GM19452 (cell line): ENCODE measurements around the gene CCSER1.
"Not testable (repeated sequence)": the region's sequence is repeated elsewhere in the genome, so short reads cannot be mapped to it uniquely, and the experiment has no call there.

Source experiments
- ATAC-seq: cut with Tn5 transposase; IDR thresholded peaks from one replicate; pipeline ENCODE4 v1.9.1; 2021; ENCODE audit not compliant: unreplicated experiment

Gene CCSER1

GRCh38 chr4:91233164-91233563 is 1106.0 kb downstream of the CCSER1 start:
- ATAC-seq, result no peak

- ATAC-seq, result no peak
These were observed 1115.9 kb downstream of the CCSER1 start for GRCh38 chr4:91243132-91243531.

- no peak for ATAC-seq
These were observed 1128.8 kb downstream of the CCSER1 start for GRCh38 chr4:91256043-91256442.

- ATAC-seq, result no peak
These were observed 1129.6 kb downstream of the CCSER1 start for GRCh38 chr4:91256751-91257150.

GRCh38 chr4:91257721-91258120 is 1130.5 kb downstream of the CCSER1 start:
- ATAC-seq, result no peak

- no peak for ATAC-seq
These were observed 1131.1 kb downstream of the CCSER1 start for GRCh38 chr4:91258326-91258725.

- ATAC-seq, result no peak
These were observed 1140.3 kb downstream of the CCSER1 start for GRCh38 chr4:91267543-91267942.

- not testable (repeated sequence) for ATAC-seq
These were observed 1141.3 kb downstream of the CCSER1 start for GRCh38 chr4:91268481-91268880.

- ATAC-seq, result no peak
These were observed 1141.7 kb downstream of the CCSER1 start for GRCh38 chr4:91268913-91269312.

GRCh38 chr4:91279899-91280298 is 1152.7 kb downstream of the CCSER1 start:
- ATAC-seq, result no peak

- ATAC-seq, result no peak
These were observed 1153.5 kb downstream of the CCSER1 start for GRCh38 chr4:91280551-91281290.

- no peak for ATAC-seq
These were observed 1155.0 kb downstream of the CCSER1 start for GRCh38 chr4:91282217-91282616.

- no peak for ATAC-seq
These were observed 1156.6 kb downstream of the CCSER1 start for GRCh38 chr4:91283726-91284230.

- no peak for ATAC-seq
These were observed 1157.3 kb downstream of the CCSER1 start for GRCh38 chr4:91284480-91284879.

- no peak for ATAC-seq
These were observed 1158.3 kb downstream of the CCSER1 start for GRCh38 chr4:91285487-91285886.

- no peak for ATAC-seq
These were observed 1161.6 kb downstream of the CCSER1 start for GRCh38 chr4:91288702-91289311.

- no peak for ATAC-seq
These were observed 1171.0 kb downstream of the CCSER1 start for GRCh38 chr4:91298156-91298700.

GRCh38 chr4:91298824-91299223 is 1171.6 kb downstream of the CCSER1 start:
- no peak for ATAC-seq

- ATAC-seq, result no peak
These were observed 1174.9 kb downstream of the CCSER1 start for GRCh38 chr4:91302120-91302519.

GRCh38 chr4:91304292-91304691 is 1177.1 kb downstream of the CCSER1 start:
- ATAC-seq, result no peak

- no peak for ATAC-seq
These were observed 1190.2 kb downstream of the CCSER1 start for GRCh38 chr4:91317434-91317833.
